HG03565 (cell line): ENCODE results near the gene INTS11.

Source experiments
- ATAC-seq: cut with Tn5 transposase; IDR thresholded peaks from one replicate; pipeline ENCODE4 v1.9.1; 2021; ENCODE audit warnings: mild to moderate bottlenecking, moderate library complexity; ENCODE audit not compliant: unreplicated experiment

INTS11 gene

GRCh38 chr1:1314678-1315335 is 9.7 kb downstream of the INTS11 start:
- no peak for ATAC-seq

DNA sequence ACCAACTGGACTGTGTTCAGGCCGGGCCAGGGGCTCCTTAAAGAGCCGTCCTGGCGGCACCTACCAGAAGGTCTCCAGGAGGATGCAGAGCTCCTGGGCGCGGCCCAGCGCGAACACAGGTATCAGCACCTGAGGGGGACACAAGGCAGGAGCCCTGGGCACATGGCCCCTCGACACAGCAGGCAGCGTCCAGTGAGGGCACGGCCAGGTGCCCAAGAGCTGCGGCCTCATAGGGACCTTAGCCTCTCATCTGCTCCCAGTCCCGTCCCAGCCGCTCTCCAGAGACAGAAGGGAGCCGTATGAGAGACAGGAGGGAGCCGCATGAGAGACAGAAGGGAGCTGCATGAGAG is 10.2 kb downstream of the INTS11 start:
- ATAC-seq: no peak

GRCh38 chr1:1313500-1314236 is 10.8 kb downstream of the INTS11 start:
- ATAC-seq: no peak

- ATAC-seq: no peak
These were observed 11.8 kb downstream of the INTS11 start for GRCh38 chr1:1312450-1313314.

DNA sequence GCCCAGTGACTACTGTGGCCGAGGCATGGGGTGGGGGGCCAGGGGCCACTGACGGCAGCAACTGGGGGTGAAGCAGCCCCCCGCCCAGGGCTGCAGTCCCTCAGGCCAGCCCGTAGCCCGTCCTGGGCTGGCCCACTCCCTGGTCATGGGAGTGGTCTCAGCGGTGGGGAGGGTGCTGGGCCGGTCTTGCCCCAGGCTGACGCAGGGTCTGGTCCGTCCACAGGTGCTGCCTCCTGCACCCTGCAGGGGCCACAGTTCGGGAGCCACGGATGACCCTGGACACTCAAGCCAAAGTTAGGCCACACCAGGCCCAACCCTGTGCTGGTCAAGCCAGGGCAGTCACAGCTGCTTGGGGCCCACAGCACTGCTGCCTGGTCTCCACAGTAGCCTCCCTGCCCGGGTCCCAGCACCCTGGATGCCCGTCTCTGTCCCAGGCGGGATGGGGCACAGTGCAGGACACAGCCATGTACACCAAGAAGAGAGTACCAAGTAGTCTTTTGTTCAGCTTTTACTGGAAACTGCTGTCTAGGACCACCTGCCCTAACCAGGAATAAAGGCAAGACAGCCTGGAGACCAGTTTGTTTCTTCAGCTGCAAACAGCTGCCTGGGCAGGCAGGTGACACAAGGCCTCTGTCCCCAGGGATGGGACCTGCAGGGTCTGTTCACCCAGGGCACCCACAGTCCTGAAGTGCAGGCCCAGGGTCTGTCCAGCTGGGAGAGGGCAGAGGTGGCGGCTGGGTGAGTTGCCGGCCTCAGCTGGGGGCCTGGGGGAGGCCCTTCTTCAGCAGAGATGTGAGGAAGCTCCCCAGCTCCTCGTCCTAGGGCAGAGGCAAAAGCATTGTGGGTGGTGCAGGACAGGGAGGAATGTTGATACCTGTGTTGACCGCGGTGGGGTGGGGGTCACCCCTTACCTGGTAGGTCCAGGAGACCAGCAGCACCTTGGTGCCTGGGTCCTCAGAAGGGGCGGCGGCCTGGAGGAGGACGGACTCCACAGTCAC is 13.1 kb downstream of the INTS11 start:
- ATAC-seq: no peak

- ATAC-seq: no peak
These were observed 13.9 kb downstream of the INTS11 start for GRCh38 chr1:1310476-1311053.

DNA sequence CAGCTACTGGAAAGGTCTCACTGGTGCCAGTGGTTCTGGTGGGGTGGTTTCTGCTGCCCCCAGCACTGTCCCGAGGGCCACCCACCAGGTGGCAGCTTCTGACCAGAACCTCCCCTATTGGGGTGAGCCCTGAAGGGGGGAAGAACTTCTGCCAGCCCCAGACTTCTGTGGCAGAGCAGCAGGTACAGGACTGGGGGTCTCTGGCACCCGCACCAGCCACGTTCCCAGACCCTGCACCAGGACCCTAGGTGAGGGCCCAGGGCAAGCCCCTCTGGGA is 14.4 kb downstream of the INTS11 start:
- no peak for ATAC-seq

DNA sequence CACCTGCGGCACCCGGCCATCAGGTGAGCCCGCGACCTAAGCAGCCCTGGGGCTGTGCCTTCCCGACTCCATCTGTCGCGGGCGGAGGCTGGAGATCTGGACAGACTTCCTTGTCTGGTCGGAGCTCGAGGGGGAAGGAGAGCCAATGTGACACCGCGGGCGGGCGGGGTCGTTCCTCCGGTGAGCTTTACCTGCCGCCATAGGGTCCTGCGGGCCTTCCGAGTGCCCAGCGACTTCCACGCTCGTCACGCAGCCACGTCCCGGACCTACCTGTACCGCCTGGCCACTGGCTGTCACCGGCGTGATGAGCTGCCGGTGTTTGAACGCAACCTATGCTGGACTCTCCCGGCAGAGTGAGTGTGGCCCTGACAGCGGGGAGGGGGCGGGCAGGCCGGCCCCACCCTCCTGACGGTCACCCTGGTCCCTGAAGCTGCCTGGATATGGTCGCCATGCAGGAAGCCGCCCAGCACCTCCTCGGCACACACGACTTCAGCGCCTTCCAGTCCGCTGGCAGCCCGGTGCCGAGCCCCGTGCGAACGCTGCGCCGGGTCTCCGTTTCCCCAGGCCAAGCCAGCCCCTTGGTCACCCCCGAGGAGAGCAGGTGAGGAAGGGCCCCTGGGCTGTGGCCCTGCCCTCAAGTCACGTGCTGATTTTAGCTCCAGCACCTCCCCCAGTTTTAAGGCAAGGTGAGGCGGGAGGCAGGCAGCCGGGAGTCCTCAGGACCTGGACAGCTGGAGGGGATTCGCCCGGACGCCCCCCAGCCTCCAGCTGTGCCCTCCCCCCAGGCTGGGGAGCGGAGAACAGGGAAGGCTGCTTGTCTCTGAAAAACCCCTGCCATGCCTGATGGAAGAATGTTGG is 15.0 kb downstream of the INTS11 start:
- no peak for ATAC-seq

- no peak for ATAC-seq
These were observed 15.7 kb downstream of the INTS11 start for GRCh38 chr1:1308756-1309250.

GRCh38 chr1:1307923-1308755 is 16.3 kb downstream of the INTS11 start, which contains the start of the genes ACAP3 and PUSL1:
Gene ACAP3, minus strand, starts transcription at chr1:1307930. Its CDS starts 115 bp downstream, at chr1:1307815.
Gene PUSL1, plus strand, starts transcription at chr1:1308597. Its CDS starts 47 bp downstream, at chr1:1308644.
- ATAC-seq: peak; percentile 45

DNA sequence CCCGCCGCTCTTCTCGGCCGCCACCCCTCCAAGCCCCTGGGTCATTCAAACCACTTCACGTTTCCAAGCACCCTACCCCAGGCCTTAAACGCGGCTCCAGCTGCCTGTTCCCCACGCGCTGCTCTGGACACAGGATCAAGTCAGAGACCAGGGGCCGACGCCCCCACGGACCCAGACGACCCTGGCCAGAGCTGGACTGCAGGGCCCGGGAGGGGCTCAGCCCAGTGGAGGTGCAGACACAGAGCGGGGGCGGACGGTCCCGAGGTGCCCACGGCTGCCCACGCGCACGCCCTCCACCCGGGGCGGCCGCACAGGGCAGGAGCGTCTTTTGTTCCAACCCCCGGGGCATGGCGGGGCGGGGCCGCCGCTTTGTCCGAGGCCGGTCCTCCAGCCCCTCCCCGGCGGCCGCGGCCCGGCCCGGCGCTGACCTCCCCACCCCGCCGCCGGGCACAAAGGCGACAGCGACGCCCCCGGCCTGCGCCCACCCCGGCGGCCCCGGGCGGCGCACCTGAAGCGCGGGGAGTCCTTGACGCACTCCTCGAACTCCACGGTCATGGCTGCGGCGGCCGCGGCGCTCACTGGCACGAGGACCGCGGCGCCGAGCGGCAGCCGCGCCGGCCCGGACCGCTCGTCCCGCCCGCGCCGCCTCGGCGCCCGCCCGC is 17.1 kb downstream of the INTS11 start:
- ATAC-seq: peak; percentile 7

DNA sequence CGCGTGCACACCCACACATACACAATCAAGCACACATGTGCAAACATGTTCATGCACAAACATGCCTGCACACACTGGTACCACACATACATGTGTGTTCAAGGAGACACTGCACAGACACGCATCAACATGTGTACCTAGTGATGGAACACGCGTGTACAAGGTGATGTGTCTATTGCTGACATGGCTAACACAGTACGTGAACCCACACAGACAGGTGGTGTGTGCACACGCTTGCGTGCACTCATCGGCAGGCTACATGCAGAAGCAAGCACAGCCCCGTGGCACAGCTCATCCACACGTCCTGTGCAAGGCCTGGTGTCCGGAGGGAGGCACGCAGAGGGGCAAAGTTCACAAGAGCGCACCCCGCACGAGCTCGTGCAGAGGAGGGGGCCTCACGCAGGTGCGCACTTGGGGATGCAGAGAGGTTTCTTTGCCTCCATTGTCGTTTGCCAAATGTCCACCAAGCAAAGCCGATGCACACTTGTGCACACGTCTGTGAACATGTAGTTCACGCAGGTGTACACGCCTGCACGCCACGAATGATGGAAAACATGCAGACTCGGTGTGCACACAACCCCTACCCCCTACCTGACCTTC is 17.7 kb downstream of the INTS11 start:
- ATAC-seq: no peak

- ATAC-seq: no peak
These were observed 18.3 kb downstream of the INTS11 start for GRCh38 chr1:1306070-1306660.

DNA sequence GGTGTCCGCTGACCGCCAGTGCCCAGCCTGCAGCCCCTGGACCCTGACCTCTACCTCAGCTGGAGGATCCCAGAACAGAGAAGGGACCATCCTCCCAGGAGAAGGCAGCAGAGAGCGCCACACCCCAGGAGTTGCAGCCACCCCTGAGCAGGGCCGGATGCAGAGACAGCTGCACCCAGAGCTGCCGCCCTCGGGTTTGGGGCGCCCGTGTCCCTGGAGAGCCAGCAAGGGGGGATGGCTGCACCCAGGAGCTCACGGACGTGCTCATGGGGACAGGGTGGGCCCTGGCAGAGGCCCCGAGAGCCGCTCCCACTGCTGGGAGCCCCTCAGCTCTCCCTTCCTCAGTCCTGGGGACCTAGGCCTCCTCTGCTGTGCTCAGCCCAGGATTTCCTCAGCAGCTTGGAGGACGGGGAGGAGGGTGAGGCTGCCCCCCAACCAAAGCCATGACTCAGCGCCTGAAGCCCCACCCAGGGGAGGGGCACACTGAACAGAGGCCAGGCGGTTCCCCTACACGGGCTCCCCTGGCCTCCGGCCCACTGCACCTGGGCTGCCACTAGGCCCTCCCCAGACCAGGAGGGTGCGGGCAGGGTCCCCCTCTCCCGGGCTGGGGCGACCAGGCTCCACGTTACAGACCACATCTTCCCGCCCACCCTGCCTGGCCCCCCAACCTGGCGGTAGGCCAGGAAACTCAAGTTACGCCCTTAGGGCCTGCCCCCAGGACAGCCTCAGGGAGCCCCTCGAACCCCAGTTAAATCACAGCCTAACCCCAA is 19.0 kb downstream of the INTS11 start:
- no peak for ATAC-seq

DNA sequence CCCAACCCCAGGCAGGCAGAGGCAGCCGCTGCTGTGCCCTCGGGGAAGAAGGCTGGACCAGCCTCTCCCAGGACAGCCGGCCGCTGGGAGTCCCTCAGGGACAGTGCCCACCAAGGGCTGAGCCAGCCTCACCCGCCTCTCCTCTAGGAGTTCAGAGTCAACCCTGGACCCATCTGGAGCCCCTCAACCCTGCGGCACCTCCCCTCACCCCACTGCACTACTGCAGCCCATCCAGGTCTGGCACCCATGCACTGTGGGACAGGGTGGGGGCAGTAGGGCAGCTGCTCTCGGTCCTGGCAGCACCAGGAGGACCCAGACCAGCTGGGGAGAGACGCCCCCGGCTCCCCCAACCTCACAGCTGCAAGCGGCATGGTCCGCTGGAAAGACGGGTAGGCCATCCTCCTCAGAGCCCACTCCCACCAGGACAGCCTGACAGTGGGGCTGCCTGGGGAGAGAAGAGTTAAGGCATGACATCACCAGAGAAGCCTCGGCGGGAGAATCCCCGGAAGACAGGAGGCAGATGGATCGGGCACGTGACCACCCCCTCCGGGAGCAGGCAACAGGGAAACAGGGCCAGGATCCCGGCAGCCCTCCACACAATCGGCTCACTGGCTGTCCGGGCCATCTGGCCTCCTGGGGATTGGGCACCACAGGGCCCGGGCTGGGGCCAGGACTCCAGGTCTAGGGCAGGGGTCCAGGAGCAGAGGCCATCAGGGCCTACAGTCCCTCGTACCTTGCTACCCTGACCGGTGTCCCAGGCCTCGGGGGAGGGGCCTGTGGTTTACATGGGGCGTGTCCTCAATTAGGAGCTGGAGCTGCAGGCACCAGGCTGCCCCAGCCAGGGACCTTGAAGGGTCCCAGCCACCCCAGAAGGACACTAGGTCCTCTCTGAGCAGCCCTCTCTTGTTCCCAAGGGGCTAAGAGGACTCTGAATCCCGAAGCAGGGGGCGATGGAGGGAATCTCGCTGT is 19.8 kb downstream of the INTS11 start:
- ATAC-seq: no peak
